ENCODE data around the gene PTPRO. TPM values are rescaled to one million over a fixed set of nuclear protein-coding genes. Genes with fewer than 3 reads are reported as not detected.

Gene PTPRO
- polyA plus RNA-seq, 4 donors = 7.0 to 271 (median 199) TPM

GRCh38 chr12:15346488-15346887 lies 24.2 kb downstream of the PTPRO start:
- DNase-seq (ENCODE audit: low read depth in 4 of 4, low spot score in 3 of 4) = no peak

GRCh38 chr12:15350643-15351042 lies 28.3 kb downstream of the PTPRO start:
- no peak for DNase-seq (ENCODE audit: low read depth in 4 of 4, low spot score in 3 of 4)

GRCh38 chr12:15355766-15356165 lies 33.5 kb downstream of the PTPRO start:
- DNase-seq (ENCODE audit: low read depth in 4 of 4, low spot score in 3 of 4) = no peak

GRCh38 chr12:15356951-15357364 lies 34.6 kb downstream of the PTPRO start:
- no peak for DNase-seq (ENCODE audit: low read depth in 4 of 4, low spot score in 3 of 4)

- no peak for DNase-seq (ENCODE audit: low read depth in 4 of 4, low spot score in 3 of 4)
Measured at GRCh38 chr12:15364221-15365160, 42.2 kb downstream of the PTPRO start.

GRCh38 chr12:15368812-15369211 lies 46.5 kb downstream of the PTPRO start:
- DNase-seq (ENCODE audit: low read depth in 4 of 4, low spot score in 3 of 4) = no peak

- no peak for DNase-seq (ENCODE audit: low read depth in 4 of 4, low spot score in 3 of 4)
Measured at GRCh38 chr12:15372352-15372751, 50.0 kb downstream of the PTPRO start.

GRCh38 chr12:15387772-15388171 lies 65.5 kb downstream of the PTPRO start:
- DNase-seq (ENCODE audit: low read depth in 4 of 4, low spot score in 3 of 4) = no peak

GRCh38 chr12:15389561-15389960 lies 67.3 kb downstream of the PTPRO start:
- DNase-seq (ENCODE audit: low read depth in 4 of 4, low spot score in 3 of 4) = no peak

- no peak for DNase-seq (ENCODE audit: low read depth in 4 of 4, low spot score in 3 of 4)
Measured at GRCh38 chr12:15393037-15393436, 70.7 kb downstream of the PTPRO start.

- DNase-seq (ENCODE audit: low read depth in 4 of 4, low spot score in 3 of 4) = no peak
Measured at GRCh38 chr12:15393995-15394394, 71.7 kb downstream of the PTPRO start.

- DNase-seq (ENCODE audit: low read depth in 4 of 4, low spot score in 3 of 4) = no peak
Measured at GRCh38 chr12:15404485-15404884, 82.2 kb downstream of the PTPRO start.

GRCh38 chr12:15405606-15406005 lies 83.3 kb downstream of the PTPRO start:
- no peak for DNase-seq (ENCODE audit: low read depth in 4 of 4, low spot score in 3 of 4)

GRCh38 chr12:15407025-15407424 lies 84.7 kb downstream of the PTPRO start:
- no peak for DNase-seq (ENCODE audit: low read depth in 4 of 4, low spot score in 3 of 4)

- no peak for DNase-seq (ENCODE audit: low read depth in 4 of 4, low spot score in 3 of 4)
Measured at GRCh38 chr12:15411842-15412241, 89.5 kb downstream of the PTPRO start.

GRCh38 chr12:15417691-15418090 lies 95.4 kb downstream of the PTPRO start:
- DNase-seq (ENCODE audit: low read depth in 4 of 4, low spot score in 3 of 4) = no peak

- DNase-seq (ENCODE audit: low read depth in 4 of 4, low spot score in 3 of 4) = no peak
Measured at GRCh38 chr12:15423629-15424028, 101.3 kb downstream of the PTPRO start.

GRCh38 chr12:15427913-15428312 lies 105.6 kb downstream of the PTPRO start:
- no peak for DNase-seq (ENCODE audit: low read depth in 4 of 4, low spot score in 3 of 4)

GRCh38 chr12:15428632-15429031 lies 106.3 kb downstream of the PTPRO start:
- DNase-seq (ENCODE audit: low read depth in 4 of 4, low spot score in 3 of 4) = no peak

GRCh38 chr12:15429262-15429661 lies 107.0 kb downstream of the PTPRO start:
- DNase-seq (ENCODE audit: low read depth in 4 of 4, low spot score in 3 of 4) = no peak

GRCh38 chr12:15435597-15435996 lies 113.3 kb downstream of the PTPRO start:
- DNase-seq (ENCODE audit: low read depth in 4 of 4, low spot score in 3 of 4) = no peak

- DNase-seq (ENCODE audit: low read depth in 4 of 4, low spot score in 3 of 4) = no peak
Measured at GRCh38 chr12:15439459-15439858, 117.2 kb downstream of the PTPRO start.
